Measurements from ENCODE around the gene SUSD1. TPM values are rescaled to one million over a fixed set of nuclear protein-coding genes. Genes with fewer than 3 reads are reported as not detected.
A peak's percentile ranks its signal among the peaks of the same experiment; 100 is the strongest.

The SUSD1 gene
- total RNA-seq (10 to 100 TPM; 16.9 to 50.4 (median 29.9) TPM), polyA plus RNA-seq (1 to 10 TPM; 1.6 to 6.3 (median 1.7) TPM)
- long read RNA-seq, donor 1, partial matches to known transcripts: 0 of 1 reads
- long read RNA-seq, donor 1, other reads (novel, unspliced or antisense): 0 of 1 reads
- long read RNA-seq, donor 2, partial matches to known transcripts: 0 of 1 reads
- long read RNA-seq, donor 2, other reads (novel, unspliced or antisense): 0 of 1 reads
- long read RNA-seq, donor 3: 0 reads
- long read RNA-seq, donor 4: 0 reads
- long read RNA-seq, donor 5, partial matches to known transcripts: 0 of 1 reads
- long read RNA-seq, donor 5, other reads (novel, unspliced or antisense): 0 of 1 reads
- long read RNA-seq, donor 6, partial matches to known transcripts: 6 of 8 reads
- long read RNA-seq, donor 6, other reads (novel, unspliced or antisense): 0 of 8 reads
- long read RNA-seq, donor 7: 0 reads
- long read RNA-seq, donor 8, partial matches to known transcripts: 16 of 20 reads
- long read RNA-seq, donor 8, other reads (novel, unspliced or antisense): 0 of 20 reads
- long read RNA-seq, donor 9, partial matches to known transcripts: 0 of 1 reads
- long read RNA-seq, donor 9, other reads (novel, unspliced or antisense): 0 of 1 reads
- long read RNA-seq, donor 10, partial matches to known transcripts: 6 of 6 reads
- long read RNA-seq, donor 10, other reads (novel, unspliced or antisense): 0 of 6 reads

- peak; percentile 38 to 82 for DNase-seq
- WGBS, 5 donors: 3 to 10% (median 4%) methylated on average over 17 to 88 of the region's 88 CpGs
- H3K9me3 ChIP-seq: no peaks in the 10 kb centered on the region
- TF ChIP-seq POLR2A (IDR thresholded peaks at IDR 0.05) (no peak), CTCF (IDR thresholded peaks at IDR 0.05) (no peak), EP300 (IDR thresholded peaks at IDR 0.05) (no peak), POLR2AphosphoS5 (IDR thresholded peaks at IDR 0.05) (no peak)
- peak within 1 kb of the TSS; percentile 67 to 78 (median 68) for H3K4me3 ChIP-seq
- no peaks in the 10 kb centered on the region for H3K36me3 ChIP-seq
- intact Hi-C loops (cut with DNase I; ENCODE audit: low total_unique reads): no loop called here
- H3K27ac ChIP-seq: peak within 1 kb of the TSS; percentile 76 to 91 (median 88)
- peaks cover 25 to 57% (median 39%) of the 10 kb centered on the region in 4 donors for H3K4me1 ChIP-seq
- H3K27me3 ChIP-seq: no peaks in the 10 kb centered on the region
These were observed at the start of gene SUSD1 for GRCh38 chr9:112174965-112175795. TSS of gene SUSD1 (minus strand) at chr9:112175297. CDS start at chr9:112175235, 62 bp downstream.

- 77 to 100% (median 90%) methylated on average over 4 of the region's 4 CpGs for WGBS, 5 donors
- no peak for DNase-seq
- Histone ChIP-seq H3K27ac (no peak overlapping the region), H3K27me3 (no peaks in the 10 kb centered on the region), H3K9me3 (no peaks in the 10 kb centered on the region), H3K4me3 (no peak overlapping the region), H3K36me3 (peaks cover 17 to 93% (median 87%) of the 10 kb centered on the region in 4 donors), H3K4me1 (no peaks in the 10 kb centered on the region)
- intact Hi-C loops (cut with DNase I; ENCODE audit: low total_unique reads): no loop called here
- TF ChIP-seq POLR2A (IDR thresholded peaks at IDR 0.05): no peak
- TF ChIP-seq CTCF (IDR thresholded peaks at IDR 0.05): no peak
- no peak for TF ChIP-seq POLR2AphosphoS5 (IDR thresholded peaks at IDR 0.05)
- TF ChIP-seq EP300 (IDR thresholded peaks at IDR 0.05): no peak
These were observed 49.5 kb upstream of the SUSD1 start for GRCh38 chr9:112224401-112225289.

- TF ChIP-seq EP300 (IDR thresholded peaks at IDR 0.05) (no peak), POLR2A (IDR thresholded peaks at IDR 0.05) (no peak), POLR2AphosphoS5 (IDR thresholded peaks at IDR 0.05) (no peak), CTCF (IDR thresholded peaks at IDR 0.05) (no peak)
- no peak for DNase-seq
- Histone ChIP-seq H3K27me3 (no peaks in the 10 kb centered on the region), H3K4me1 (no peaks in the 10 kb centered on the region), H3K36me3 (peaks cover under 1 to 82% (median 73%) of the 10 kb centered on the region in 4 donors), H3K27ac (no peak overlapping the region), H3K9me3 (no peaks in the 10 kb centered on the region), H3K4me3 (no peak overlapping the region)
- intact Hi-C loops (cut with DNase I; ENCODE audit: low total_unique reads): no loop called here
- 67 to 86% (median 78%) methylated on average over 3 of the region's 3 CpGs for WGBS, 5 donors
These were observed 43.8 kb upstream of the SUSD1 start for GRCh38 chr9:112218908-112219307.

All from stomach (tissue), 19 donors.